H1 (cell line): ENCODE measurements around the gene ITIH1. TPM values are rescaled to one million over a fixed set of nuclear protein-coding genes. Genes with fewer than 3 reads are reported as not detected.

ENCODE experiments used
- CTCF ChIA-PET: fragments of 300-600 bp; sonication (Branson Sonifier 250); formaldehyde crosslinking; loops from one replicate; lab custom pipeline; 2021; ENCODE audit not compliant: partially characterized antibody; lab: Charles Lee
- POLR2A ChIA-PET: fragments of 300-600 bp; sonication (Branson Sonifier 250); formaldehyde crosslinking; loops from one replicate; lab custom pipeline; 2021; ENCODE audit warnings: inconsistent platforms; ENCODE audit not compliant: partially characterized antibody; lab: Charles Lee
- DNase-seq, 2 experiments: peaks; one replicate each; pipeline versions ENCODE4 v3.0.0 to v3.0.0-alpha.2; 2010 to 2022; ENCODE audit warnings: low spot score in 2 of 2, low read depth in 1 of 2, mixed read lengths in 1 of 2
- FAIRE-seq: peaks from 2 replicates; lab custom pipeline; 2011; peaks lifted over from hg19 to GRCh38; lab: Jason Lieb, UNC
- H2AFZ ChIP-seq: 2 replicates; pipeline ENCODE4 v1.8.1; 2012; ENCODE audit warnings: low read length, inconsistent platforms
- H2AK5ac ChIP-seq: 2 replicates; pipeline ENCODE4 v1.6.1; 2013; ENCODE audit warnings: low read depth, low read length
- H2BK120ac ChIP-seq: replicated peaks from 2 replicates; pipeline ENCODE3; 2013; ENCODE audit warnings: low read depth, low read length, inconsistent platforms
- H2BK12ac ChIP-seq: 2 replicates; pipeline ENCODE4 v1.6.1; 2013; ENCODE audit warnings: low read depth, low read length
- H2BK15ac ChIP-seq: 2 replicates; pipeline ENCODE4 v1.6.1; 2013; ENCODE audit warnings: low read length
- H2BK20ac ChIP-seq: 2 replicates; pipeline ENCODE4 v1.6.1; 2013; ENCODE audit warnings: low read length
- H2BK5ac ChIP-seq: 2 replicates; pipeline ENCODE4 v1.6.1; 2013; ENCODE audit warnings: low read depth, low read length
- H3K14ac ChIP-seq: 2 replicates; pipeline ENCODE4 v1.6.1; 2013; ENCODE audit warnings: inconsistent platforms; ENCODE audit not compliant: insufficient read length
- H3K18ac ChIP-seq: 2 replicates; pipeline ENCODE4 v1.6.1; 2013; ENCODE audit warnings: low read length; ENCODE audit errors: extremely low read depth
- H3K23ac ChIP-seq: 2 replicates; pipeline ENCODE4 v1.6.1; 2013; ENCODE audit warnings: inconsistent platforms; ENCODE audit not compliant: insufficient read length
- H3K23me2 ChIP-seq: 2 replicates; pipeline ENCODE4 v1.6.1; 2013; ENCODE audit warnings: low read depth, low read length
- H3K27ac ChIP-seq: 2 replicates; pipeline ENCODE4 v1.6.1; 2011; ENCODE audit warnings: low read depth, low read length, inconsistent platforms
- H3K27me3 ChIP-seq, 4 experiments: replicated peaks in 1 of 4; 1 replicate in 1 of 4; 2 replicates in 3 of 4; pipeline versions ENCODE4 v1.6.1 to v1.8.1; 2011 to 2013; ENCODE audit warnings: low read length in 3 of 4, mild to moderate bottlenecking in 3 of 4, inconsistent platforms in 2 of 4, mixed read lengths in 2 of 4, moderate library complexity in 1 of 4; ENCODE audit not compliant: control insufficient read depth in 3 of 4, insufficient read depth in 3 of 4; ENCODE audit errors: extremely low read depth in 1 of 4
- H3K36me3 ChIP-seq, 4 experiments: 2 replicates each; pipeline versions ENCODE4 v1.6.1 to v1.8.1; 2011 to 2013; ENCODE audit warnings: mild to moderate bottlenecking in 4 of 4, low read length in 3 of 4, moderate library complexity in 2 of 4, control low read depth in 1 of 4, inconsistent platforms in 1 of 4; ENCODE audit not compliant: insufficient read depth in 4 of 4, control insufficient read depth in 2 of 4
- H3K4ac ChIP-seq: replicated peaks from 2 replicates; pipeline ENCODE3; 2013; ENCODE audit warnings: low read length, low read depth, mixed read lengths, inconsistent platforms; ENCODE audit not compliant: insufficient read length
- H3K4me1 ChIP-seq, 4 experiments: replicated peaks in 1 of 4; 1 replicate in 1 of 4; 2 replicates in 3 of 4; pipeline versions ENCODE4 v1.6.1 to v1.8.1; 2011 to 2013; ENCODE audit warnings: low read length in 3 of 4, inconsistent platforms in 2 of 4, mixed read lengths in 1 of 4; ENCODE audit not compliant: insufficient read depth in 4 of 4, control insufficient read depth in 3 of 4
- H3K4me2 ChIP-seq, 2 experiments: 2 replicates each; pipeline versions ENCODE4 v1.6.1 to v1.8.1; 2011 to 2013; ENCODE audit warnings: low read depth in 2 of 2, low read length in 2 of 2, control low read depth in 1 of 2, inconsistent platforms in 1 of 2, mild to moderate bottlenecking in 1 of 2; ENCODE audit not compliant: insufficient read depth in 1 of 2
- H3K4me3 ChIP-seq, 4 experiments: fragments of 200-600, 300-600 bp in 1 of 4; sonication (generic), shearing (Covaris generic), sonication (Bioruptor Twin) in 1 of 4; 2 replicates each; pipeline versions ENCODE4 v1.5.1 to v1.8.1; 2011 to 2016; ENCODE audit warnings: low read length in 4 of 4, low read depth in 3 of 4, control low read depth in 2 of 4, inconsistent platforms in 2 of 4, mild to moderate bottlenecking in 2 of 4, mixed read lengths in 1 of 4, moderate library complexity in 1 of 4; ENCODE audit not compliant: insufficient read depth in 2 of 4; ENCODE audit errors: extremely low read depth in 1 of 4
- H3K56ac ChIP-seq: replicated peaks from 2 replicates; pipeline ENCODE3; 2013; ENCODE audit warnings: low read depth, mild to moderate bottlenecking, mixed read lengths, low read length, inconsistent platforms; ENCODE audit not compliant: insufficient read length
- H3K79me1 ChIP-seq: 2 replicates; pipeline ENCODE4 v1.6.1; 2013; ENCODE audit warnings: low read depth, low read length, control low read depth
- H3K79me2 ChIP-seq, 2 experiments: 2 replicates each; pipeline versions ENCODE4 v1.6.1 to v1.8.1; 2012 to 2013; ENCODE audit warnings: low read length in 2 of 2, mild to moderate bottlenecking in 2 of 2, inconsistent platforms in 1 of 2; ENCODE audit not compliant: insufficient read depth in 2 of 2, control insufficient read depth in 1 of 2
- H3K9ac ChIP-seq, 4 experiments: replicated peaks in 1 of 4; 1 replicate in 1 of 4; 2 replicates in 3 of 4; pipeline versions ENCODE4 v1.6.1 to v1.8.1; 2011 to 2013; ENCODE audit warnings: low read depth in 3 of 4, low read length in 3 of 4, control low read depth in 2 of 4, mild to moderate bottlenecking in 2 of 4, moderate library complexity in 2 of 4, inconsistent platforms in 1 of 4; ENCODE audit errors: extremely low read depth in 1 of 4
- H3K9me3 ChIP-seq, 2 experiments: 2 replicates each; pipeline versions ENCODE4 v1.6.1 to v1.8.1; 2012 to 2013; ENCODE audit warnings: mild to moderate bottlenecking in 2 of 2, moderate library complexity in 2 of 2, control low read depth in 1 of 2, inconsistent platforms in 1 of 2, low read depth in 1 of 2, low read length in 1 of 2, mixed read lengths in 1 of 2; ENCODE audit not compliant: insufficient read depth in 2 of 2
- H4K20me1 ChIP-seq, 2 experiments: replicated peaks in 1 of 2; 2 replicates each; pipeline versions ENCODE3 to v1.8.1; 2011 to 2013; ENCODE audit warnings: inconsistent platforms in 2 of 2, low read length in 2 of 2, mild to moderate bottlenecking in 1 of 2; ENCODE audit not compliant: insufficient read depth in 2 of 2, control insufficient read depth in 1 of 2
- H4K5ac ChIP-seq: 2 replicates; pipeline ENCODE4 v1.6.1; 2013; ENCODE audit warnings: low read length, low read depth, mixed read lengths, inconsistent platforms; ENCODE audit not compliant: insufficient read length
- H4K8ac ChIP-seq: 2 replicates; pipeline ENCODE4 v1.8.0; 2013; ENCODE audit warnings: mild to moderate bottlenecking, moderate library complexity, low read length, inconsistent platforms; ENCODE audit not compliant: insufficient read depth; ENCODE audit errors: extremely low read depth
- H4K91ac ChIP-seq: replicated peaks from 2 replicates; pipeline ENCODE3; 2013; ENCODE audit warnings: low read length, mixed read lengths, inconsistent platforms; ENCODE audit not compliant: insufficient read length
- CEBPB ChIP-seq: IDR thresholded peaks from 2 replicates; pipeline ENCODE4 v1.6.1; 2012; ENCODE audit warnings: low read depth, low read length
- HDAC6 ChIP-seq: IDR thresholded peaks from one replicate; pipeline ENCODE4 v1.7.1; 2012; ENCODE audit warnings: low read depth, mild to moderate bottlenecking, inconsistent platforms, low read length, moderate library complexity
- KDM1A ChIP-seq: fragments of 200-600, 300-600 bp; sonication (generic); IDR thresholded peaks from 2 replicates; pipeline ENCODE4 v1.7.1; 2016; ENCODE audit warnings: mild to moderate bottlenecking, low read length, borderline replicate concordance
- RAD21 ChIP-seq, 2 experiments: IDR thresholded peaks in 1 of 2; conservative IDR thresholded peaks in 1 of 2; 2 replicates each; pipeline ENCODE4 v1.6.1; 2011; ENCODE audit warnings: low read depth in 2 of 2, low read length in 2 of 2, improper control_type of control experiment in 1 of 2, inconsistent platforms in 1 of 2, mild to moderate bottlenecking in 1 of 2, moderate library complexity in 1 of 2
- SIX5 ChIP-seq: IDR thresholded peaks from 2 replicates; pipeline ENCODE4 v1.6.1; 2011; ENCODE audit warnings: mild to moderate bottlenecking, low read depth, low read length
- SUZ12 ChIP-seq: fragments of 200-600 bp; sonication (generic); IDR thresholded peaks from 2 replicates; pipeline ENCODE4 v1.6.1; 2012; ENCODE audit warnings: mild to moderate bottlenecking, inconsistent platforms, low read length, moderate library complexity, mixed read lengths
- TEAD4 ChIP-seq: IDR thresholded peaks from 2 replicates; pipeline ENCODE4 v1.6.1; 2012; ENCODE audit warnings: low read depth, low read length, inconsistent platforms, mixed read lengths
- YY1 ChIP-seq: IDR thresholded peaks from 2 replicates; pipeline ENCODE4 v1.6.1; 2011; ENCODE audit warnings: low read depth, mild to moderate bottlenecking, low read length
- WGBS, 2 experiments: shearing (Covaris generic) in 1 of 2; methylation state at CpG; one replicate each; pipeline versions ENCODE4 v1.1.6 to v1.1.7; 2013 to 2015; ENCODE audit warnings: low lambda C conversion rate in 2 of 2, mixed read lengths in 2 of 2, inconsistent platforms in 1 of 2, low coverage in 1 of 2, missing lambda C conversion rate in 1 of 2; ENCODE audit not compliant: insufficient replicate concordance in 2 of 2, insufficient coverage in 1 of 2, insufficient read length in 1 of 2; ENCODE audit errors: extremely low coverage in 1 of 2, missing lambda C conversion rate in 1 of 2; 5-methylcytosine and 5-hydroxymethylcytosine counted together
- polyA plus RNA-seq, 7 experiments: library from polyadenylated mRNA; depleted of rRNA in 3 of 7; stranded (reverse) in 5 of 7; unstranded in 2 of 7; fragments of >200 nt in 5 of 7; fragments of 200-250 nt in 2 of 7; gene quantifications; 1 replicate in 5 of 7; 2 replicates in 1 of 7; 4 replicates in 1 of 7; pipeline versions ENCODE4 v1.2.1 to v1.2.3, GENCODE V29; 2011 to 2013; ENCODE audit warnings: missing spikeins in 2 of 7, mixed read lengths in 2 of 7
- total RNA-seq: library from RNA; stranded (reverse); fragmentation: NEBNext Ultra II Directional; extraction: Animal tissue kit (Norgen Biotek cat#: 25700); gene quantifications from 2 replicates; pipeline ENCODE4 v1.2.1, GENCODE V29; 2021

The ITIH1 gene
- total and polyA plus RNA-seq, 2 of the 8 experiments (the other 6 are each of a cell fraction or from before 2014, with no cell fraction given) = not detected

GRCh38 chr3:52798376-52798977 lies 21.1 kb downstream of the ITIH1 start:
- no peak for FAIRE-seq
- no peak overlapping the region for H4K91ac ChIP-seq
- no peak overlapping the region for H2BK12ac ChIP-seq
- H3K79me2 ChIP-seq = no peaks in the 10 kb centered on the region
- DNase-seq = no peak
- H2BK5ac ChIP-seq = 0 out of 2 replicates have a peak overlapping the region, but pooled peaks have one; percentile 35
- H2BK15ac ChIP-seq = no peak overlapping the region
- no peaks in the 10 kb centered on the region for H3K23me2 ChIP-seq
- 77% methylated on average over 10 of the region's 10 CpGs; no CpG with 5 or more reads in 1 of the 2 experiments for WGBS, 2 experiments
- H3K4ac ChIP-seq = no peak overlapping the region
- no peak overlapping the region for H3K9ac ChIP-seq
- H2AFZ ChIP-seq = peak overlapping the region; percentile 9; the same call in 1 of the 2 replicates
- H4K5ac ChIP-seq = no peak overlapping the region
- ChIA-PET POLR2A (interaction anchor here (0.6 to 1.9 kb wide), 2 partner anchors 11 to 28 kb away, joined by 4 to 6 read pairs; partner anchors contain the start of gene NEK4), CTCF (interaction anchor here (0.5 to 6.9 kb wide), 27 partner anchors 8 to 349 kb away, joined by 3 to 86 read pairs (median 6); partner anchors contain the start of genes ITIH1, MUSTN1 and NEK4)
- H2BK20ac ChIP-seq = no peak overlapping the region
- no peak overlapping the region for H3K27ac ChIP-seq
- H3K79me1 ChIP-seq = no peaks in the 10 kb centered on the region
- H2AK5ac ChIP-seq = no peak overlapping the region
- no peak overlapping the region for H2BK120ac ChIP-seq
- H3K9me3 ChIP-seq = no peaks in the 10 kb centered on the region
- H4K8ac ChIP-seq = no peak overlapping the region
- H3K4me1 ChIP-seq = no peaks in the 10 kb centered on the region
- H3K56ac ChIP-seq = no peak overlapping the region
- H4K20me1 ChIP-seq = peaks cover 0 to 2% of the 10 kb centered on the region in 2 experiments
- H3K4me2 ChIP-seq = no peak overlapping the region
- no peaks in the 10 kb centered on the region for H3K36me3 ChIP-seq
- H3K4me3 ChIP-seq = no peak overlapping the region
- no peak overlapping the region for H3K14ac ChIP-seq
- no peaks in the 10 kb centered on the region for H3K27me3 ChIP-seq
- no peak overlapping the region for H3K18ac ChIP-seq
- H3K23ac ChIP-seq = no peak overlapping the region
- TF ChIP-seq SUZ12 (no peak), KDM1A (no peak), CEBPB (no peak), YY1 (no peak), TEAD4 (no peak), SIX5 (no peak), RAD21 (IDR thresholded peaks at IDR 0.05 in 1 of 2, conservative IDR thresholded peaks at IDR 0.05 in 1 of 2; ENCODE audit: low read depth in 2 of 2, low read length in 2 of 2) (no peak), HDAC6 (no peak)
